ENCODE data around the gene HS1BP3. TPM values are rescaled to one million over a fixed set of nuclear protein-coding genes. Genes with fewer than 3 reads are reported as not detected.

The HS1BP3 gene
- total RNA-seq, 1 donor from 2014 or later: 16.5 TPM

DNA sequence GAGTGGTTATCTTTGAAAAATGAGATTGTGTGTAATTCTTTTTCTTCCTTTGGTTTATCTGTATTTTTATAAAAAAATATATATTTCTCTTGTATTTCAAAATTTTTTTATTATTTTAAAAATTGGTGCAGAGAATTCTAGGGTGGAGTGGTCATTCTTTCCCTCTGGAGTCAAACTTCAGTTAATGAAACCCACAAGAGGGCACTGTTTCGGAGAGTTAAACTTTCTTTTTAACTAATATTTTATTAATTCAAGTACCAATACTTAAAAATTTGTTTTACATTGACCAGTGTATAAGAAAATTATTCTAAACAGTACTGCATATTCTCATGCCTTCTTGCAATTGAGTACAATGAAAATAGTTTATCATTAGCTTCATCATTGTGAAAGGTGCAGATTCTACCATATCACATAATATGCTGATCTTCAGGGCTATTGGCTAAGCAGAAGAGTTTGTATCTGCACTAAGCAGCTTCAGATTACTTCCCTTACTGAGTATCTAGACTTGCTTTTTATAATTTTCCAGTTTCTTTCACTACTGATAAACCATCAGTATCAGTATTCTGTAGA is 50.1 kb downstream of the HS1BP3 start:
- Mint-ChIP-seq H3K4me3 (no peak overlapping the region), H3K36me3 (no peaks in the 10 kb centered on the region), H3K27ac (peak overlapping the region; percentile 43), H3K4me1 (peaks cover 20% of the 10 kb centered on the region), H3K9me3 (peaks cover 4% of the 10 kb centered on the region), H3K27me3 (ENCODE audit: low read depth) (no peaks in the 10 kb centered on the region)
- no peak for DNase-seq (ENCODE audit: low spot score in 2 of 2, unreplicated experiment in 2 of 2)
- TF ChIP-seq, protein P1, sequence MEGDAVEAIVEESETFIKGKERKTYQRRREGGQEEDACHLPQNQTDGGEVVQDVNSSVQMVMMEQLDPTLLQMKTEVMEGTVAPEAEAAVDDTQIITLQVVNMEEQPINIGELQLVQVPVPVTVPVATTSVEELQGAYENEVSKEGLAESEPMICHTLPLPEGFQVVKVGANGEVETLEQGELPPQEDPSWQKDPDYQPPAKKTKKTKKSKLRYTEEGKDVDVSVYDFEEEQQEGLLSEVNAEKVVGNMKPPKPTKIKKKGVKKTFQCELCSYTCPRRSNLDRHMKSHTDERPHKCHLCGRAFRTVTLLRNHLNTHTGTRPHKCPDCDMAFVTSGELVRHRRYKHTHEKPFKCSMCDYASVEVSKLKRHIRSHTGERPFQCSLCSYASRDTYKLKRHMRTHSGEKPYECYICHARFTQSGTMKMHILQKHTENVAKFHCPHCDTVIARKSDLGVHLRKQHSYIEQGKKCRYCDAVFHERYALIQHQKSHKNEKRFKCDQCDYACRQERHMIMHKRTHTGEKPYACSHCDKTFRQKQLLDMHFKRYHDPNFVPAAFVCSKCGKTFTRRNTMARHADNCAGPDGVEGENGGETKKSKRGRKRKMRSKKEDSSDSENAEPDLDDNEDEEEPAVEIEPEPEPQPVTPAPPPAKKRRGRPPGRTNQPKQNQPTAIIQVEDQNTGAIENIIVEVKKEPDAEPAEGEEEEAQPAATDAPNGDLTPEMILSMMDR (IDR thresholded peaks at IDR 0.05; ENCODE audit: unreplicated experiment): peak; percentile 46

DNA sequence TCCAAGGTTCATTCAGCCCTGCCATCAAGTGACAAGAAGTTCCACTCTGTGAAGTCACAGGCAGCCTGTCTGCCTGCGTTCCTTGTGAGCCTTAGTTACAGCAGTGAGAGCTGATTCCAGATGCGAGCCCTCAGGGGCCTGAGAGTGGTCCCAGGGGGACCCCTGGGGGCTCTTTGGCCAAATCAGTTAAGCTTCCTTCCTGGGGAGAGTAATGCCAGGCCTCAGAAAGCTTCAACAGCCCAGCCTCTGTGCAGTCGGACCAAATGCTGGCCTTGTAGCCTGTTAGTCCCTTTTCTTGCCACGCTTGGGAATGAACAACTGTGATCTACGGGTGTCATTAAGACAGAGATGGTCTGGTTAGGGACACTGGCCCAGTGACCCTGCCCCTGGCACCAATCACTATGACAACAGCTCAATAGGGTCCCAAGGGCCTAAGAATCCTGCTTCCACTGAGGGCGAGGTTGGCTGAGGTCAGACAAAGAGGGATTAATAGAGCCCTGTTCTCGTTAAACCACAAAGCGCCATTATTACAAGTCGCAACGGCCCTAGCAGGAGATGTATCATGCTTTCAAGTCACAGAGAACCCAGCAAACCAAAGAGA is 50.9 kb downstream of the HS1BP3 start:
- Mint-ChIP-seq H3K36me3 (no peaks in the 10 kb centered on the region), H3K4me3 (no peak overlapping the region), H3K27me3 (ENCODE audit: low read depth) (no peaks in the 10 kb centered on the region), H3K27ac (peak overlapping the region; percentile 34), H3K9me3 (peaks cover 4% of the 10 kb centered on the region), H3K4me1 (peaks cover 17% of the 10 kb centered on the region)
- no peak for DNase-seq (ENCODE audit: low spot score in 2 of 2, unreplicated experiment in 2 of 2)
- TF ChIP-seq, protein P1 (IDR thresholded peaks at IDR 0.05; ENCODE audit: unreplicated experiment): no peak

DNA sequence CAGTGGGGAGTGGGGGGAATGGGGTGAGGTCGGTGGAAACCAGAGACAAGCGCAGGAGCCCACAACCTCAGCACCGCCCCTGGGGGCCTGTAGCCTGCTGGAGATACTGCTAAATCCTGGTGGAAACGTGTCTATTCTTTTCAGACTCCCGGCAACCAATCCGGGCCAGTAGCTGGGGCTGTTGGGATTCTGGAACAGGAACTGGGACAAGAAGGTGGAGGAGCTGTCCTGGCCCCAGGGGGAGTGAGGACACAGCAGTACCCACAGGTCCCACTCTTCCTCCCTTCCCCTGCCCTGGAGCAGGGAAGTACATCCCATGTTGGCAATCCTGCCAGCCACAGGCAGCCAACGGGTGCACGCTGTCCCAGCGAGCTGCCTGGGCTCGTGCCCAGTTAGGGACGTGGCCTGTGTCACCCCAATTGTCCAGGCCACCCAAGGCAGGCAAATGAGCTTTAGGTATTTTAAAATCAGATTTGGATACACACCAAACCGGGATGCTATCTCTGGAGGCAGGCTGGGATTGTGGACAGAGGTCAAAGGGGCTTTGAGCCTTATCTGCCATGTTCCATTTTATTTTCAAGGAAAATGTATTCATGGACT is 51.8 kb downstream of the HS1BP3 start:
- peaks cover 4% of the 10 kb centered on the region for H3K9me3 Mint-ChIP-seq
- H3K27ac Mint-ChIP-seq: no peak overlapping the region
- TF ChIP-seq, protein P1 (IDR thresholded peaks at IDR 0.05; ENCODE audit: unreplicated experiment): no peak
- no peaks in the 10 kb centered on the region for H3K27me3 Mint-ChIP-seq (ENCODE audit: low read depth)
- no peaks in the 10 kb centered on the region for H3K36me3 Mint-ChIP-seq
- no peak overlapping the region for H3K4me3 Mint-ChIP-seq
- DNase-seq (ENCODE audit: low spot score in 2 of 2, unreplicated experiment in 2 of 2): no peak
- H3K4me1 Mint-ChIP-seq: peaks cover 10% of the 10 kb centered on the region

DNA sequence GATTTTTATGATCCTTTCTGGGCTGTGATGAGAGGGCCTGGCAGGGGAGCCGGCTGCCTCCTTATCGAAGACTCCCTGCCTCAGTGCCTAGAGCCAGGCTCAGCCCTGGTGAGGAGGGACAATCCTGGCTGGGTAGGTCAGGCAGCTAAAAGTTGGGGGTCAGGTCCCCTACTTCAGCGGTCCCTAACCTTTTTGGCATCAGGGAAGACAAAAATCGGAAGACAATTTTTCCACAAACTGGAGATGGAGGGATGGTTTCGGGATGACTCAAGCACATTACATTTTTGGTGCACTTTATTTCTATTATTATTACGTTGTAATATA is 53.1 kb downstream of the HS1BP3 start:
- H3K9me3 Mint-ChIP-seq: peaks cover 4% of the 10 kb centered on the region
- H3K27me3 Mint-ChIP-seq (ENCODE audit: low read depth): no peaks in the 10 kb centered on the region
- TF ChIP-seq, protein P1 (IDR thresholded peaks at IDR 0.05; ENCODE audit: unreplicated experiment): no peak
- peak overlapping the region; percentile 84 for H3K27ac Mint-ChIP-seq
- H3K4me3 Mint-ChIP-seq: no peak overlapping the region
- H3K4me1 Mint-ChIP-seq: peaks cover 10% of the 10 kb centered on the region
- no peaks in the 10 kb centered on the region for H3K36me3 Mint-ChIP-seq
- DNase-seq (ENCODE audit: low spot score in 2 of 2, unreplicated experiment in 2 of 2): no peak

DNA sequence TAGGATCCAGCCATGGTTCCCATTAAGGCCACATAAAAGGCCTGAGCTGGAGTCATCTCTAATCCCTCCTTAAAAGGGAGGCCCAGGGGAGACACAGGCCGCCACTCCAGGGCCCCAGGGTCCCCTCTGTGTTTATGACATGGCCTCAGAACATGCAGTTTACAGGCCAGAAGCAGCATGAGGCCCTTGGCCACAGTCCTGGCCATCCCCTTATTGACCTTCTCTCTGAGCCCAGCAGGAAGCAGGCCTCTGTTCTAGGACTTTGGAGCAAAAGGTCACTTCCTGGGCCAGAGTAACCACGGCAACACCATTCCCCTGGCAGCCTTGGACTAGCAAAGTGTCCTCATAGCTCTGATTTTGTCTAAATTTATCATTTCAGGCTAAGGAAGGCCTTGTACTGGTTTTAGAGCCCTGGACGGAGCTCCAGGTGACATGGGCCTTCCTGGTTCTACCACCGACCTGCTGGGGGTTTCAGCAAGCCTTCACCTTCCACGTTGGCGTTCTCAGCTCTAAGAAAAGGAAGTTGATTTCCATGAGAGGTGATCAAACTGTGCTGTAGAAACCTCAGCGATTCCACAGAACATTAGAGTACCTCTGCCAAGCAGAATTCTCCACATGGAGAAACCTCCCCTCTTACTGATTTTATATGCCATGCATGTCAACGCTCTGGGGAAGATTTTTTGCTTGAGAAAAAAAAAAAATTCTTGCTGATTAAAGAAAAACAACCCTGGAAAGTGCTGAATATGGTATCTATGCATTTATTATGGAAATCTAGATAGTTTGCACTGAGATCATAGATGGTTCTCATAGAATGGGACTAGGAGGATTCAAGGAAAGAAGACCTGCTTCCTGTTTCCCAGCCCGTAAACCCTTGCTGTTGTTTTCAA is 53.7 kb downstream of the HS1BP3 start:
- H3K27ac Mint-ChIP-seq: peak overlapping the region; percentile 84
- peaks cover 4% of the 10 kb centered on the region for H3K9me3 Mint-ChIP-seq
- TF ChIP-seq, protein P1 (IDR thresholded peaks at IDR 0.05; ENCODE audit: unreplicated experiment): no peak
- H3K36me3 Mint-ChIP-seq: no peaks in the 10 kb centered on the region
- H3K4me1 Mint-ChIP-seq: peaks cover 10% of the 10 kb centered on the region
- DNase-seq (ENCODE audit: low spot score in 2 of 2, unreplicated experiment in 2 of 2): no peak
- H3K27me3 Mint-ChIP-seq (ENCODE audit: low read depth): no peaks in the 10 kb centered on the region
- H3K4me3 Mint-ChIP-seq: no peak overlapping the region

All from mesothelial cell of epicardium (in vitro differentiated cells).